Activated CD4-positive, alpha-beta memory T cell treated with anti-CD3 and anti-CD28 coated beads, Interleukin-2, amount 10 ng/mL, durations not matched to agents 7 days and 5 days (primary cell): Measurements from ENCODE around the gene TSGA10IP. TPM values are rescaled to one million over a fixed set of nuclear protein-coding genes. Genes with fewer than 3 reads are reported as not detected.

Experiments
- CTCF ChIA-PET: fragments of 350-600 bp; sonication (Branson Sonifier 250); formaldehyde crosslinking; loops from one replicate; lab custom pipeline; 2021; ENCODE audit warnings: antibody characterized with exemption, inconsistent platforms; lab: Charles Lee
- POLR2A ChIA-PET: fragments of 350-600 bp; sonication (Branson Sonifier 250); formaldehyde crosslinking; loops from one replicate; lab custom pipeline; 2021; ENCODE audit warnings: antibody characterized with exemption; lab: Charles Lee
- DNase-seq: peaks from one replicate; pipeline ENCODE4 v3.0.0-alpha.2; 2020
- H3K27ac Mint-ChIP-seq: one replicate; pipeline ENCODE4 v1.8.0; 2021; ENCODE audit warnings: mild to moderate bottlenecking, mixed read lengths
- H3K27me3 Mint-ChIP-seq: one replicate; pipeline ENCODE4 v1.8.0; 2021; ENCODE audit warnings: mixed read lengths
- H3K36me3 Mint-ChIP-seq: one replicate; pipeline ENCODE4 v1.8.0; 2021; ENCODE audit warnings: low read depth, mixed read lengths
- H3K4me1 Mint-ChIP-seq: one replicate; pipeline ENCODE4 v1.8.0; 2021; ENCODE audit warnings: mixed read lengths
- H3K4me3 Mint-ChIP-seq: one replicate; pipeline ENCODE4 v1.8.0; 2021; ENCODE audit warnings: mild to moderate bottlenecking, mixed read lengths
- H3K9me3 Mint-ChIP-seq: one replicate; pipeline ENCODE4 v1.8.0; 2021; ENCODE audit warnings: mixed read lengths
- total RNA-seq, 2 experiments: library from RNA; stranded (reverse); gene quantifications; one replicate each; pipeline ENCODE4 v1.2.3, GENCODE V29; 2021

The TSGA10IP gene
- total RNA-seq, 2 experiments from 2014 or later = not detected

DNA sequence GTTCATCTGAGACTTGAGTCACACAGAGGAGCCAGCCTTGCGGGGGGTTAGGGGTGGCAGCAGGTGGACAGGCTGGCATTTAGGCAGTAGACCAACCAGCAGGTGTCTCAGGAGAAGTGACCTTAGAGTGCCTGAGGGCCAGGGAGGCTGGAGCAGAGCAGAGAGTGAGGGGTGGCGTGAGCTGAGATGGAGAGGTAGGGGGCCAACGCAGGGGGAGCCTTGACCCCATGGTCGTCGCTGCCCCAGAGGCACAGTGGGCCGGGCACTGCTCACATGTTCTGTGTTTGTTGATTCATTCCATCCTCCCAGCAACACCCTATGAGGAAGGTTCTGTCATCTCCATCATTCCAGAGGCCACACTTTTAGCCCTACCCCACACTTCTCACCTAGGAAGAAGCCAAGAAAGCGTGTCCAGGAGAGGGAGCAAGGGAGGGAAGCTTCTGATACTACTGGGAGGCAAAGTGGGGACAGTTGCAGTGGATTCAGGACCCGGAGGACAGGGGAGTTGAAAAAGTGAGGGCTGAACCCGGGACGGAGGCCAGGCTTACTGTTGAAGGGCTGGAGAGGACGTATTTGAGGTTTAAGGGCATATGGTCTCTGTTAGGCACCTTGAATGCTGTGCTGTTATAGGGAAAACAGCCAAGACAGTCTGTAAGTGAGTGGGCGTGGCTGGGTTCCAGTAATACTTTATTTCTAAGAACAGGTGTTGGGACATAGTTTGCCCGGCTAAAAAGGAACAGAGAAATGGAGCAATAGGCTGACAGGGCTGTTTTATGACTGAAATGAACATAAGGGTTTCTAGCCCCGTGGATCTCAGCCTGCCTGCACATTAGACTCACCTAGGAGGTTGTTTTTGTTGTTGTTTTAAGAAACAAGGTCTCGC is 23.6 kb downstream of the TSGA10IP start:
- H3K9me3 Mint-ChIP-seq = no peaks in the 10 kb centered on the region
- H3K4me3 Mint-ChIP-seq = no peak overlapping the region
- no peak overlapping the region for H3K27ac Mint-ChIP-seq
- ChIA-PET CTCF (interaction anchor here (0.6 kb wide), 1 partner anchor 23 kb away, joined by 3 read pairs; no protein-coding TSS in a partner anchor), POLR2A (no interaction called here)
- H3K36me3 Mint-ChIP-seq = peaks cover 67% of the 10 kb centered on the region
- no peaks in the 10 kb centered on the region for H3K27me3 Mint-ChIP-seq
- DNase-seq = no peak
- H3K4me1 Mint-ChIP-seq = peaks cover 9% of the 10 kb centered on the region

GRCh38 chr11:65972116-65972515 is 26.8 kb downstream of the TSGA10IP start:
- no peaks in the 10 kb centered on the region for H3K9me3 Mint-ChIP-seq
- H3K4me1 Mint-ChIP-seq = peaks cover 6% of the 10 kb centered on the region
- H3K27me3 Mint-ChIP-seq = no peaks in the 10 kb centered on the region
- no peak overlapping the region for H3K4me3 Mint-ChIP-seq
- DNase-seq = no peak
- ChIA-PET CTCF (interaction anchor here (1.1 to 1.9 kb wide), 4 partner anchors 84 to 192 kb away, joined by 3 to 6 read pairs (median 4); partner anchors contain the start of gene FIBP), POLR2A (interaction anchor here (1.0 to 2.0 kb wide), 2 partner anchors 83 to 111 kb away, joined by 3 to 9 read pairs; partner anchors contain the start of gene FIBP)
- peaks cover 52% of the 10 kb centered on the region for H3K36me3 Mint-ChIP-seq
- H3K27ac Mint-ChIP-seq = no peak overlapping the region

DNA sequence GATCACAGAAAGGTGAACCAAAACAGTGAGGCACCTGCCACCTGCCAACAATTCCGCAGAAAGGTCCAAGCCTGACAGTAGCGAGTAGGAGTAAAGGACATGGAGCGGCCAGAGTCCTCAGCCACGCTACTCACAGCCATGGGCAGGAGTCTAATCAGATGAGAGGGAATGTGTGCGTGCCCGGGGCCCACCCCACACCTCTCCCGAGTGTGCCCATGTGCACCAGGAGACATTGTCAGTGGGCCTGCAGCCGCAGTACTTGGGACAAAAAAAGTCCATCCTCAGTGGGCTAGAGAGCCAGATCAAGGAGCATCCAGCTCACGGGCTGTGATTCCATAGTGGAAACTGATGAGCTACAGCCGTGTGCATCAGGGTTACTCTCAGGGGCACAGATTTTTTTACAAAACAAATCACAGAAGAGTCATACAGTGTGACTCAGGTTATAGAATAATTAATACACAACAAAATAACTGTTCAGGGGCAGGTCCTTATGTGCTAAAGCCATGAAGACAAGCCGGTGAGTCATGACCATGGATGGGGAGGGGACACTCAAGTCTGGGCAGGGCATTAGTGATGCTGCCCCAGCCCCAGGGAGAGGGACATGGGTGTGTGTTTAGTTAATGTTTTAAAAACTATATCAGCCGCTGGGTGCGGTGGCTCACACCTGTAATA is 28.3 kb downstream of the TSGA10IP start:
- POLR2A ChIA-PET = no interaction called here
- Mint-ChIP-seq H3K36me3 (peaks cover 51% of the 10 kb centered on the region), H3K27ac (no peak overlapping the region), H3K27me3 (no peaks in the 10 kb centered on the region), H3K9me3 (no peaks in the 10 kb centered on the region), H3K4me3 (no peak overlapping the region), H3K4me1 (peaks cover 6% of the 10 kb centered on the region)
- CTCF ChIA-PET = interaction anchor here (0.9 kb wide), 1 partner anchor 72 kb away, joined by 3 read pairs; no protein-coding TSS in a partner anchor
- DNase-seq = no peak

DNA sequence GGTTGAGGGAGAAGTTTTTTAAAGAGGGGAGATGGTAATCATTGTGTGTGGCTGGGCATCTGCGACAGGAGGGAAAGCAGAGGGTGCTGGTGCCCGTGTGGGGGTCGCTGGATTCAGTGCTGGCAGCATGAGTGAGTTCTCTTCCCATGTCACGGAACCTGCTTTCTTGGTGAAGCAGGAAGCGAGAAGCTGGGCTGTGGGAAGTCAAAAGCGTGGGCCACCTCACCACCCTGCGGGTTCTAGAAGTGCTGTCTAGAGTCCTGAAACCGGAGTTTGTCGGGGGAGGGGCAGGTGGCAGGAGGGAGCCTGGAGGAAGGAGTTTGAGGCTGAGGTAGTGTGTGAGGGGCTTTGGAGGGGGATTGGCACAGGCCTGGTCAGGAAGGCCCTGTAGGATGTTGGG is 30.5 kb downstream of the TSGA10IP start:
- Mint-ChIP-seq H3K4me3 (no peak overlapping the region), H3K36me3 (peaks cover 41% of the 10 kb centered on the region), H3K27me3 (no peaks in the 10 kb centered on the region), H3K4me1 (peaks cover 6% of the 10 kb centered on the region), H3K9me3 (no peaks in the 10 kb centered on the region), H3K27ac (peak overlapping the region; percentile 31)
- no peak for DNase-seq
- ChIA-PET CTCF (interaction anchor here (0.7 to 1.1 kb wide), 2 partner anchors 9 to 88 kb away, joined by 3 to 4 read pairs; no protein-coding TSS in a partner anchor), POLR2A (no interaction called here)

- peaks cover 6% of the 10 kb centered on the region for H3K4me1 Mint-ChIP-seq
- ChIA-PET CTCF (no interaction called here), POLR2A (interaction anchor here (0.8 to 1.1 kb wide), 2 partner anchors 9 to 26 kb away, joined by 3 read pairs; partner anchors contain the start of gene BANF1)
- no peak for DNase-seq
- H3K9me3 Mint-ChIP-seq = no peaks in the 10 kb centered on the region
- no peaks in the 10 kb centered on the region for H3K27me3 Mint-ChIP-seq
- H3K36me3 Mint-ChIP-seq = peaks cover 41% of the 10 kb centered on the region
- no peak overlapping the region for H3K4me3 Mint-ChIP-seq
- peak overlapping the region; percentile 31 for H3K27ac Mint-ChIP-seq
Observed at GRCh38 chr11:65976216-65977176, 31.2 kb downstream of the TSGA10IP start.

- Mint-ChIP-seq H3K27ac (no peak overlapping the region), H3K36me3 (peaks cover 37% of the 10 kb centered on the region), H3K27me3 (no peaks in the 10 kb centered on the region), H3K9me3 (no peaks in the 10 kb centered on the region), H3K4me3 (no peak overlapping the region), H3K4me1 (peaks cover 6% of the 10 kb centered on the region)
- no peak for DNase-seq
- ChIA-PET CTCF (interaction anchor here (0.5 kb wide), 1 partner anchor 266 kb away, joined by 3 read pairs; no protein-coding TSS in a partner anchor), POLR2A (interaction anchor here (0.8 kb wide), 1 partner anchor 75 kb away, joined by 3 read pairs; the partner anchor contains the start of gene SF3B2)
Observed at GRCh38 chr11:65977621-65978390, 32.5 kb downstream of the TSGA10IP start.

DNA sequence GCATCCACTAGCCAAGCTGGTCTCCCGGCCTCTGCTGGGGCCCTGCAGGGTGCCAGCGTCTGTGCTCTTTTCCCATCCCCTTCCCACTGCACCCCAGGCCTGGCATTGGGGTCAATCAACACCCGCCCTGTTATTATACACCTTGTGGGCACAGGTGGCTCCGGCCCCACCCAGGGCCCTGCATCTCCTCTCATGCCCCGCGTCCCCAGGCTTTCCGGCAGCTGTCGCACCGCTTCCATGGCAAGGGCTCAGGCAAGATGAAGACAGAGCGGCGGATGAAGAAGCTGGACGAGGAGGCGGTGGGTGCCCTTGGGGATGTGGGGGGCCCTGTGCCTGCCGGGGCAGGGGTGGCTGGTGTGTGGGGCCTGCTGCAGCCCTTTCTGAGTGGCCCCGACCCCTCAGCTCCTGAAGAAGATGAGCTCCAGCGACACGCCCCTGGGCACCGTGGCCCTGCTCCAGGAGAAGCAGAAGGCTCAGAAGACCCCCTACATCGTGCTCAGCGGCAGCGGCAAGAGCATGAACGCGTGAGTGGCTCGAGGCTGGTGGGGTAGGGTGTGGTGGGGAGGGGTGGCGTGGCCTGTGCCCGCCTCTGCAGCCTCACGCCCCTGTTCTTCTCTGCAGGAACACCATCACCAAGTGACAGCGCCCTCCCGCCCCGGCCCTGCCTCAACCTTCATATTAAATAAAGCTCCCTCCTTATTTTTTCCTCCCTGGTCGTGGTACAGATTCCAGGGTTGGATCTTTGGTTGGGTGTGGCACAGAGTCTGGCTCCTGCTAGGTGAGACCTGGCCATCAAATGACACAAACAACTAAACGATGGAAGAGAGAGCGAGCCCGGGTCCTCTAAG is 33.3 kb downstream of the TSGA10IP start:
- DNase-seq = no peak
- H3K4me1 Mint-ChIP-seq = peaks cover 5% of the 10 kb centered on the region
- H3K36me3 Mint-ChIP-seq = peaks cover 31% of the 10 kb centered on the region
- ChIA-PET CTCF (interaction anchor here (1.4 kb wide), 1 partner anchor 88 kb away, joined by 4 read pairs; the partner anchor contains the start of gene CCDC85B), POLR2A (interaction anchor here (0.8 kb wide), 1 partner anchor 74 kb away, joined by 3 read pairs; the partner anchor contains the start of gene SF3B2)
- H3K9me3 Mint-ChIP-seq = no peaks in the 10 kb centered on the region
- no peaks in the 10 kb centered on the region for H3K27me3 Mint-ChIP-seq
- no peak overlapping the region for H3K4me3 Mint-ChIP-seq
- no peak overlapping the region for H3K27ac Mint-ChIP-seq

- H3K27me3 Mint-ChIP-seq = no peaks in the 10 kb centered on the region
Observed at GRCh38 chr11:65979261-65979759, 34.0 kb downstream of the TSGA10IP start.

GRCh38 chr11:65981101-65981740 is 35.9 kb downstream of the TSGA10IP start:
- H3K27me3 Mint-ChIP-seq = no peaks in the 10 kb centered on the region
- H3K9me3 Mint-ChIP-seq = no peaks in the 10 kb centered on the region
- H3K36me3 Mint-ChIP-seq = peaks cover 21% of the 10 kb centered on the region
- DNase-seq = no peak
- ChIA-PET POLR2A (interaction anchor here (1.5 kb wide), 1 partner anchor 149 kb away, joined by 3 read pairs; no protein-coding TSS in a partner anchor), CTCF (interaction anchor here (0.8 kb wide), 1 partner anchor 94 kb away, joined by 3 read pairs; no protein-coding TSS in a partner anchor)
- no peak overlapping the region for H3K27ac Mint-ChIP-seq
- H3K4me3 Mint-ChIP-seq = no peak overlapping the region
- no peaks in the 10 kb centered on the region for H3K4me1 Mint-ChIP-seq

More at GRCh38 chr11:65979261-65979759, 34.0 kb downstream of the TSGA10IP start:
- Mint-ChIP-seq H3K36me3 (peaks cover 28% of the 10 kb centered on the region), H3K4me3 (no peak overlapping the region), H3K9me3 (no peaks in the 10 kb centered on the region), H3K4me1 (peaks cover 2% of the 10 kb centered on the region), H3K27ac (no peak overlapping the region)
- ChIA-PET POLR2A (no interaction called here), CTCF (interaction anchor here (1.4 kb wide), 1 partner anchor 89 kb away, joined by 4 read pairs; the partner anchor contains the start of gene CCDC85B)
- DNase-seq = no peak
